Renal cortical epithelial cell (primary cell): ENCODE measurements around the gene EIF4G3. TPM values are rescaled to one million over a fixed set of nuclear protein-coding genes. Genes with fewer than 3 reads are reported as not detected.
"Not testable (repeated sequence)": the region's sequence is repeated elsewhere in the genome, so short reads cannot be mapped to it uniquely, and the experiment has no call there.

ENCODE experiments used
- DNase-seq: peaks from one replicate; pipeline ENCODE4 v3.0.0-alpha.2; 2011; ENCODE audit warnings: low read depth
- total RNA-seq: library from RNA; depleted of rRNA; stranded (reverse); fragments of >200 nt; gene quantifications from 2 replicates; pipeline ENCODE4 v1.2.3, GENCODE V29; 2014

The EIF4G3 gene, protein sequence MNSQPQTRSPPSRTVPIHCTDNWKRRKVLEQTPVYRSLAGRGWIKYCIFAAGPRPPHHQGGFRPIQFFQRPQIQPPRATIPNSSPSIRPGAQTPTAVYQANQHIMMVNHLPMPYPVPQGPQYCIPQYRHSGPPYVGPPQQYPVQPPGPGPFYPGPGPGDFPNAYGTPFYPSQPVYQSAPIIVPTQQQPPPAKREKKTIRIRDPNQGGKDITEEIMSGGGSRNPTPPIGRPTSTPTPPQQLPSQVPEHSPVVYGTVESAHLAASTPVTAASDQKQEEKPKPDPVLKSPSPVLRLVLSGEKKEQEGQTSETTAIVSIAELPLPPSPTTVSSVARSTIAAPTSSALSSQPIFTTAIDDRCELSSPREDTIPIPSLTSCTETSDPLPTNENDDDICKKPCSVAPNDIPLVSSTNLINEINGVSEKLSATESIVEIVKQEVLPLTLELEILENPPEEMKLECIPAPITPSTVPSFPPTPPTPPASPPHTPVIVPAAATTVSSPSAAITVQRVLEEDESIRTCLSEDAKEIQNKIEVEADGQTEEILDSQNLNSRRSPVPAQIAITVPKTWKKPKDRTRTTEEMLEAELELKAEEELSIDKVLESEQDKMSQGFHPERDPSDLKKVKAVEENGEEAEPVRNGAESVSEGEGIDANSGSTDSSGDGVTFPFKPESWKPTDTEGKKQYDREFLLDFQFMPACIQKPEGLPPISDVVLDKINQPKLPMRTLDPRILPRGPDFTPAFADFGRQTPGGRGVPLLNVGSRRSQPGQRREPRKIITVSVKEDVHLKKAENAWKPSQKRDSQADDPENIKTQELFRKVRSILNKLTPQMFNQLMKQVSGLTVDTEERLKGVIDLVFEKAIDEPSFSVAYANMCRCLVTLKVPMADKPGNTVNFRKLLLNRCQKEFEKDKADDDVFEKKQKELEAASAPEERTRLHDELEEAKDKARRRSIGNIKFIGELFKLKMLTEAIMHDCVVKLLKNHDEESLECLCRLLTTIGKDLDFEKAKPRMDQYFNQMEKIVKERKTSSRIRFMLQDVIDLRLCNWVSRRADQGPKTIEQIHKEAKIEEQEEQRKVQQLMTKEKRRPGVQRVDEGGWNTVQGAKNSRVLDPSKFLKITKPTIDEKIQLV (N-terminal part only)
- 41.2 and 95.3 TPM in 2 replicates for total RNA-seq

DNA sequence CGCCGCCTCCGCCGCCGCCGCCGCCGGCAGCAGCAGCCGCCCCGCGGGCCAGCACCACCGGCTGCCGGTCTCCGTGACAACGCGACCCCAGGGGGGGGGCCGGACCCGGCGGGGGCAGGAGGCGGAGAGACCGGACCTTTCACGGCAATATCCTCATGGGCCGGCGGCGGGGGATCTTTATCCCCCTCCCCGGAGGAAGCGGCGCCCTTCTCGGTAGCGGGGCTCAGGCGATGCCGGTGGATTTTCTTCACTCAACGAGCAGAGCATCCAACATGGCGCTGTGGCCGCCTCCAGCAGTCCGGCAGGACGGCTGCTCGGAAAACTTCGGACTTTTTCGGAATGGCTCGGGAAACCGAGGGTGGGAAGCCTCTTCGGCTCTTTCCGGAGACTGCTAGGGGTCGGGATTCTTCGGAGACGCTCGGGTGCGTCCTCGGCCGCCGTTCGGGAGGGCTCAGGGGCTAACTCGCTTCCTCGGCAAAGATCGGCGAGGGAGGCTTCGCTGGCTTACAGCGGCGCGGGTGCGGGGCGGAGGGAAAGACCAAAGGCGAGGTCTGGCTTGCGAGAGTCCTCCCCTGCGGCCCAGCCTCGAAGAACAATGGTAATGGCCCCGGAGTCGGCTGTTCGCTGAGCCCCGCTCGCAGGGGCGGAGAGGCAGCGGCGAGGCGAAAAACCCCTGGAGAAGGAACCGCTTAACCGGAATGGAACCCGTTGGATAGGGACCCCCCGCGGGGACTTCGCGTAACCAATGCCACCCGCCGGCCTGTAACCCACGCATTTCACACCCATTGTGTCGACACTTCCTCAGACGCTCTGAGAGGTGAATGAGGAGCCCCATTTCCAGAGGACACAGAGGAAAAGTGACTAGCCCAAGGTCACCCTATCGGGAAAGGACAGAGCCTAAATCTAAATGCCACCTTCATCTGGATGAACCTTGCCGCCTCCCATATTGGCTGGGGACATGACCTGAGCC lies at the start of gene EIF4G3:
Gene EIF4G3 (minus strand): TSS at position 312 of the 970 bp plus-strand sequence. CDS start 174,155 bp downstream, outside the sequence.
- DNase-seq = peak; percentile 87

GRCh38 chr1:21225065-21225464 lies 48.4 kb upstream of the EIF4G3 start:
- no peak for DNase-seq

- no peak for DNase-seq
These were observed 44.1 kb upstream of the EIF4G3 start for GRCh38 chr1:21220815-21221214.

GRCh38 chr1:21219674-21220073 lies 43.0 kb upstream of the EIF4G3 start:
- DNase-seq = no peak

- no peak for DNase-seq
These were observed 41.3 kb upstream of the EIF4G3 start for GRCh38 chr1:21217812-21218596.

DNA sequence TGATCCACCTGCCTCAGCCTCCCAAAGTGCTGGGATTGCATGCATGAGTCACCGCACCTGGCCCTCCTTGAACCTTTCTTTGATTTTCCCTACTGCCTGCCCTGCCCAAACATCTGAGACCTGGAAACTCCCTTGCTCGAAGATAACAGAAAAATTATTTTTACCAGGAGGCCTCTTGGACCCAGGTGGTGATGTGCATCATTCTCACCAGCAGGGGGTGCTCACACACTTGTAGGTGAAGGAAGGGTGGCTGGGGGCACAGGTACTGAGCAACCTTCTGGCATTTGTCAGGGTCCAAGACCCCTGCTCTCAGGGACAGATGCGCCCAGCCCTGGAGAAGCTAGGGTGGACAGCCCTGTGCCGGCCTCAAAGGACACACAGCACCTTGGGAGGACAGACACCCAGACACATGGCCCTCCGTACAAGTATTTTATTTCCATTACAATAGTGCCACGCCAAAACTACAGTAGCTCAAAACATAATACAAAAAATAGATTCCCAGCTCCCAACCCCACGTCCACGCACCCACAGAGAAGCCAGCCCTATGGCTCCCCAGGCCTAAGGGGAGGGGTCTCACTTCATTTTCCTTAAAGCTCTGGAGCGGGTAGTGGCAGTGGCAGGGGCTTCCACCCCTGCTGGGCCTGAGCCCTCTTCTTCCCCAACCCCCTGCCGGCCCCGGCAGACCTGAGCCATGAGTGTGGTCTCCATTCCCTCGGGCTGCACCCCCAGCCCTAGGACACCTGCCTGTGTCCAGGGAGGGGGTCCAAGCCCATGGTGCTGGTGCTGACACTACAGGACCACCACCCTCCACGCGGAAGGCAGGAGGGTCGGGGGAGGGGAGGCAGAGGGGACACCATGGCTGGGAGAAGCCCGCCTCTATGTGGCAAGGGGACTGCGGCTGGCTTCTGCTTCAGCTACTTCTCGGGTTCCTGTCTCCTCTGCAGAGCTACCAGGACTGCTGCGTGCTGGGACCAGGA lies 40.4 kb upstream of the EIF4G3 start:
- peak; percentile 33 for DNase-seq

DNA sequence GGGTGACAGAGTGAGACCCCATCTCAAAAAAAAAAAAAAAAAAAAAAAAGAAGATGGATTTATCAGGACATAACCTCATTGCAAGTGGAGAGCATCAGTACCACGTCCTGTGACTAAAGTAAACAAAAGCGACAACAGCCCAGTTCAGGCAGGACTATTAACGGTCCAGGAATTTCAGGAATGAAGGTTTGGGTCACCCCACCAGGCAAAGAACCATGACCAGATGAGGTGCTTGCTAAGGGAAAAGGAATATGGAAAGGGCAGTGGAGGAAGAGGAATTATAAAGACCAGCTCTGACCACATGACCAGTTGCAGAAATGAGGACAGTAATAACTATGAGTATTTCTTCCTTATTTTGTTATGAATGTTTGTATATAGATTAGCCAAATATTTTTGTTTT lies 35.4 kb upstream of the EIF4G3 start:
- peak; percentile 27 for DNase-seq

- not testable (repeated sequence) for DNase-seq
These were observed 31.5 kb upstream of the EIF4G3 start for GRCh38 chr1:21208137-21208700.

- DNase-seq = peak; percentile 92
These were observed 29.4 kb upstream of the EIF4G3 start for GRCh38 chr1:21206117-21206516.

- no peak for DNase-seq
These were observed 28.7 kb upstream of the EIF4G3 start for GRCh38 chr1:21205416-21205815.

GRCh38 chr1:21201650-21202049 lies 25.0 kb upstream of the EIF4G3 start:
- DNase-seq = no peak

DNA sequence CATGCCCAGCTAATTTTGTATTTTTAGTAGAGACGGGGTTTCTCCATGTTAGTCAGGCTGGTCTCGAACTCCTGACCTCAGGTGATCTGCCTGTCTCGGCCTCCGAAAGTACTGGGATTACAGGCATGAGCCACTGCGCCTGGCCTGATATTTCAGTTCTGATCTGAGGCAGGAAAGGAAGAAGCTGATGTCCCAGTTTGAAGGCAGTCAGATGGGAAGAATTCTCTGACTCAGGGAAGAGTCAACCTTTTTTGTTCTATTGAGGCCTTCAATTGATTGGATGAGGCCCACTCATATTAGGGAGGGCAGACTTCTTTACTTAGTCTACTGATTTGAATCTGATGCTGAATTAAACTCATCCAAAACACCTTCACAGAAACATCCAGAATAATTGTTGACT lies 24.5 kb upstream of the EIF4G3 start:
- not testable (repeated sequence) for DNase-seq

- peak; percentile 63 for DNase-seq
These were observed 24.1 kb upstream of the EIF4G3 start for GRCh38 chr1:21200767-21201166.

GRCh38 chr1:21198929-21199328 lies 22.2 kb upstream of the EIF4G3 start:
- no peak for DNase-seq

DNA sequence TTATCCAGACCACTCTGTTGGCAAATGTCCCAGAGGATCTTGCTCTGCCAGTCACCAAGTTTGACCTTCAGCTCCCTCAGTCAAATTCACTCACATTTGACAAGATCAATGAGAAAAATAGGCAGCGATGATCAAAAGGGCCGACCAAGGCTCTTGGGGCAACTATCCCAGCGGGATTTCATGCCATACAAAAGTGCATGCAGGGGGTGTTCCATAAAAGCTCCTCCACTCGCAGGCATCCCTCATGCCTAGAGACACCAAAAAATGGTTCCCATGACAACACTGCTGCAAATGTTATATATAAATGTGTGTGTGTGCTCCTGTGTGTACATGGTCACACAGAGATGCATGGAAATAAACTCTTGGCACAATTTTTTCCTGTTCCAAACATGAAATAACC lies 16.2 kb upstream of the EIF4G3 start:
- no peak for DNase-seq

- no peak for DNase-seq
These were observed 15.6 kb upstream of the EIF4G3 start for GRCh38 chr1:21192284-21192683.

DNA sequence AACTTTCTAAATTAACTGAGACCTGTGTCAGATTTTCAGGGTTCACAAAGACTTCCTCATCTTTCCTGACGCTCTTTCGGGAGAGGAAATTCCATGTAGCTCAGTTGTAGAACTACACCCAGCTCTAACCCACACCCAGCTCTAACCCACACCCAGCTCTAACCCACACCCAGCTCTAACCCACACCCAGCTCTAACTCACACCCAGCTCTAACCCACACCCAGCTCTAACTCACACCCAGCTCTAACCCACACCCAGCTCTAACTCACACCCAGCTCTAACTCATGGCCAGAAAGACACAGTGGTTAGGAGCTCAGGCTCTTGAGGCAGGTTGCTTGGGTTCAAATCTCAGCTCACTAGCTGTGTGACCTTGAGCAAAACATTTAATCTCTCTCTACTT lies 14.1 kb upstream of the EIF4G3 start:
- DNase-seq = not testable (repeated sequence)

- no peak for DNase-seq
These were observed 13.3 kb upstream of the EIF4G3 start for GRCh38 chr1:21189906-21190500.
